Pancreas (tissue), 10 donors: ENCODE data around the gene FGF2. TPM values are rescaled to one million over a fixed set of nuclear protein-coding genes. Genes with fewer than 3 reads are reported as not detected.
A peak's percentile ranks its signal among the peaks of the same experiment; 100 is the strongest.

Experiments used
- ATAC-seq, 4 donors: fragments of 200-7000 bp; cut with Tn5 transposase; one replicate each; pipeline versions ENCODE4 v1.8.0 to v1.9.1; 2020; ENCODE audit warnings: mild to moderate bottlenecking in 4 of 4, moderate library complexity in 4 of 4
- DNase-seq, 6 donors: peaks; one replicate each; pipeline ENCODE4 v3.0.0-alpha.2; 2020
- FAIRE-seq: peaks from 2 replicates; lab custom pipeline; 2012; peaks lifted over from hg19 to GRCh38; lab: Jason Lieb, UNC
- H3K27ac ChIP-seq, 4 donors: fragments of 200-600 bp; sonication (generic); 1 replicate in 3 of 4; 2 replicates in 1 of 4; pipeline versions ENCODE4 v1.5.0 to v1.8.0; 2020
- H3K27me3 ChIP-seq, 4 donors: fragments of 200-600 bp; one replicate each; pipeline ENCODE4 v1.8.0; 2021
- H3K36me3 ChIP-seq, 3 donors: fragments of 200-600 bp; sonication (generic) in 1 of 3; one replicate each; pipeline versions ENCODE4 v1.5.0 to v1.8.0; 2020 to 2021
- H3K4me1 ChIP-seq, 3 donors: fragments of 200-600 bp; one replicate each; pipeline ENCODE4 v1.8.0; 2021
- H3K4me3 ChIP-seq, 4 donors: fragments of 200-600 bp; sonication (generic) in 2 of 4; one replicate each; pipeline versions ENCODE4 v1.5.0 to v1.8.0; 2020 to 2021
- H3K9me3 ChIP-seq, 4 donors: fragments of 200-600 bp; one replicate each; pipeline ENCODE4 v1.8.0; 2021
- CTCF ChIP-seq, 4 donors: fragments of 200-600 bp; sonication (generic) in 3 of 4; IDR thresholded peaks; one replicate each; pipeline versions ENCODE4 v1.5.0 to v1.8.0; 2021; ENCODE audit warnings: antibody characterized with exemption in 4 of 4
- WGBS, 2 donors: extraction: QIAGEN DNeasy Blood & Tissue Kit; methylation state at CpG; one replicate each; pipeline ENCODE4 v1.1.7; 2013; 5-methylcytosine and 5-hydroxymethylcytosine counted together
- intact Hi-C, 3 donors: fragments of 100-400 bp; cut with DNase I; formaldehyde crosslinking; loops; one replicate each; pipeline versions ENCODE4 v1.11.1 to v1.14.2; 2022
- polyA plus RNA-seq, 2 donors: library from polyadenylated mRNA; stranded (reverse); fragments of 200-250 nt; gene quantifications; one replicate each; pipeline ENCODE4 v1.2.3, GENCODE V29; 2013
- total RNA-seq, 6 donors: library from RNA; stranded (reverse); fragmentation: NEBNext Ultra II Directional in 4 of 6; extraction: Animal tissue kit (Norgen Biotek cat#: 25700) in 4 of 6; gene quantifications; one replicate each; pipeline versions ENCODE4 v1.2.1 to v1.2.4, GENCODE V29; 2021 to 2023
- donor health status: healthy with polysubstance abuse.
- donor health status: DM: no; HTN: no; CAD: no; lungs with moderate emphysema.
- donor health status: DM: no; HTN: no; CAD: no.
- donor health status: control.
- donor health status: control.
- donor health status: Bipolar disorder and iron deficiency.
- donor health status: DM: yes; HTN: yes; CAD: no.
- donor health status: DM: no; HTN: no; CAD: no.
- donor health status: DM: no; HTN: no; CAD: no.
- donor health status: DM: yes; HTN: yes; CAD: no.

Gene FGF2
- total and polyA plus RNA-seq, 8 donors, result 0.41 to 1.6 (median 0.71) TPM

GRCh38 chr4:122894827-122895226, 68.2 kb downstream of the FGF2 start:
- DNase-seq, result no peak
- H3K36me3 ChIP-seq, result peaks cover 0 to 7% (median 0%) of the 10 kb centered on the region in 3 donors
- TF ChIP-seq CTCF (IDR thresholded peaks at IDR 0.05), result no peak
- H3K9me3 ChIP-seq, result no peaks in the 10 kb centered on the region
- intact Hi-C loops, result no loop called here
- H3K4me1 ChIP-seq, result no peaks in the 10 kb centered on the region
- H3K4me3 ChIP-seq, result no peak overlapping the region
- WGBS, 2 donors, result 93% methylated on average over 3 of the region's 3 CpGs
- FAIRE-seq, result no peak
- no peak overlapping the region for H3K27ac ChIP-seq
- peak in 1 of 4 donors; percentile 20 for ATAC-seq
- H3K27me3 ChIP-seq, result no peaks in the 10 kb centered on the region

- Histone ChIP-seq H3K4me1 (no peaks in the 10 kb centered on the region), H3K4me3 (no peak overlapping the region), H3K36me3 (peaks cover 0 to 7% (median 0%) of the 10 kb centered on the region in 3 donors), H3K27ac (no peak overlapping the region), H3K27me3 (no peaks in the 10 kb centered on the region), H3K9me3 (no peaks in the 10 kb centered on the region)
- ATAC-seq (no peak), FAIRE-seq (peak; percentile 77), DNase-seq (no peak)
- no peak for TF ChIP-seq CTCF (IDR thresholded peaks at IDR 0.05)
- 71 to 75% methylated on average over 1 of the region's 1 CpG for WGBS, 2 donors
- intact Hi-C loops, result no loop called here
Observed at GRCh38 chr4:122895336-122895995, 68.8 kb downstream of the FGF2 start.

GRCh38 chr4:122896270-122896669, 69.6 kb downstream of the FGF2 start:
- intact Hi-C loops, result no loop called here
- H3K36me3 ChIP-seq, result peaks cover 0 to 7% (median 0%) of the 10 kb centered on the region in 3 donors
- no peaks in the 10 kb centered on the region for H3K4me1 ChIP-seq
- WGBS, 2 donors, result 55 to 73% methylated on average over 1 of the region's 1 CpG
- no peaks in the 10 kb centered on the region for H3K27me3 ChIP-seq
- FAIRE-seq (no peak), DNase-seq (no peak), ATAC-seq (no peak)
- no peak for TF ChIP-seq CTCF (IDR thresholded peaks at IDR 0.05)
- no peak overlapping the region for H3K4me3 ChIP-seq
- H3K9me3 ChIP-seq, result no peaks in the 10 kb centered on the region
- no peak overlapping the region for H3K27ac ChIP-seq

GRCh38 chr4:122898370-122899150, 71.9 kb downstream of the FGF2 start:
- FAIRE-seq (peak; percentile 26), DNase-seq (no peak), ATAC-seq (peak in 1 of 4 donors; percentile 31)
- 97% methylated on average over 2 of the region's 2 CpGs for WGBS, 2 donors
- no peak for TF ChIP-seq CTCF (IDR thresholded peaks at IDR 0.05)
- Histone ChIP-seq H3K4me1 (no peaks in the 10 kb centered on the region), H3K9me3 (no peaks in the 10 kb centered on the region), H3K27ac (no peak overlapping the region), H3K4me3 (no peak overlapping the region), H3K27me3 (no peaks in the 10 kb centered on the region), H3K36me3 (no peaks in the 10 kb centered on the region)
- intact Hi-C loops, result no loop called here
